ENCODE results near the gene EHHADH. TPM values are rescaled to one million over a fixed set of nuclear protein-coding genes. Genes with fewer than 3 reads are reported as not detected.

The EHHADH gene
- polyA plus RNA-seq, 1 of the 3 experiments (the other 2 are of a cell fraction): 2.5 TPM

DNA sequence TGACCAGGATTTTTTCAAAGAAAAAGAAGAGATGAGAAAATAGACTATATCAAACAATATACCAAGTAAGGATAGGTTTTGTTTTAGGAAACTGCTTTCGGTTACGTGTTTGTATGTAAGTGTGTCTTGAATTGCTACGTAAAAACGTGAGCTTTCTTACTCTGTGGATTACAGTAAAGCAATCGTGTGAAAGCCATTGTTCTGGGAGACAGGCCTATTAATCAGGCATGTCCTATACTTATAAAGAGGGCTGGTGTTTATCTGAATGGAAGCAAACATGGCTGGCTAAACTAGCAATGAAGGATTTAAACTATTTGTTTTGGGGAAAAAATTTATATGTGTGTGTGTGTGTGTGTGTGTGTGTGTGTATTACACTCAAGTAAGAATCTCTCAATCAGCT lies 2.6 kb downstream of the EHHADH start:
- POLR2A ChIA-PET: no interaction called here
- H3K36me3 ChIP-seq (replicated peaks in 1 of 2; ENCODE audit: control insufficient read depth in 1 of 2, insufficient read depth in 2 of 2, low read length in 1 of 2): peaks cover 6 to 10% of the 10 kb centered on the region in 2 experiments
- DNase-seq: no peak
- CTCF ChIA-PET: interaction anchor here (1.2 to 1.3 kb wide), 3 partner anchors 19 to 690 kb away, joined by 4 to 7 read pairs (median 7); partner anchors contain the start of gene EPHB3
- no peaks in the 10 kb centered on the region for H3K79me2 ChIP-seq (ENCODE audit: insufficient read depth)
- H3F3A ChIP-seq (replicated peaks; ENCODE audit: insufficient read depth): no peaks in the 10 kb centered on the region
- no peak overlapping the region for H2AFZ ChIP-seq (ENCODE audit: low read depth)
- no peak overlapping the region for H3K9ac ChIP-seq
- no peaks in the 10 kb centered on the region for H3K9me2 ChIP-seq
- no peak overlapping the region for H3K4me3 ChIP-seq (ENCODE audit: low read depth in 2 of 2, low read length in 1 of 2)
- no peak overlapping the region for H3K4me2 ChIP-seq
- TF ChIP-seq TCF12 (IDR thresholded peaks at IDR 0.05) (no peak), EZH2phosphoT487 (IDR thresholded peaks at IDR 0.05; ENCODE audit: borderline replicate concordance, low read depth) (no peak), FOXM1 (IDR thresholded peaks at IDR 0.05; ENCODE audit: low read depth) (no peak), ELF1 (IDR thresholded peaks at IDR 0.05) (no peak)
- TF ChIP-seq, protein P1, sequence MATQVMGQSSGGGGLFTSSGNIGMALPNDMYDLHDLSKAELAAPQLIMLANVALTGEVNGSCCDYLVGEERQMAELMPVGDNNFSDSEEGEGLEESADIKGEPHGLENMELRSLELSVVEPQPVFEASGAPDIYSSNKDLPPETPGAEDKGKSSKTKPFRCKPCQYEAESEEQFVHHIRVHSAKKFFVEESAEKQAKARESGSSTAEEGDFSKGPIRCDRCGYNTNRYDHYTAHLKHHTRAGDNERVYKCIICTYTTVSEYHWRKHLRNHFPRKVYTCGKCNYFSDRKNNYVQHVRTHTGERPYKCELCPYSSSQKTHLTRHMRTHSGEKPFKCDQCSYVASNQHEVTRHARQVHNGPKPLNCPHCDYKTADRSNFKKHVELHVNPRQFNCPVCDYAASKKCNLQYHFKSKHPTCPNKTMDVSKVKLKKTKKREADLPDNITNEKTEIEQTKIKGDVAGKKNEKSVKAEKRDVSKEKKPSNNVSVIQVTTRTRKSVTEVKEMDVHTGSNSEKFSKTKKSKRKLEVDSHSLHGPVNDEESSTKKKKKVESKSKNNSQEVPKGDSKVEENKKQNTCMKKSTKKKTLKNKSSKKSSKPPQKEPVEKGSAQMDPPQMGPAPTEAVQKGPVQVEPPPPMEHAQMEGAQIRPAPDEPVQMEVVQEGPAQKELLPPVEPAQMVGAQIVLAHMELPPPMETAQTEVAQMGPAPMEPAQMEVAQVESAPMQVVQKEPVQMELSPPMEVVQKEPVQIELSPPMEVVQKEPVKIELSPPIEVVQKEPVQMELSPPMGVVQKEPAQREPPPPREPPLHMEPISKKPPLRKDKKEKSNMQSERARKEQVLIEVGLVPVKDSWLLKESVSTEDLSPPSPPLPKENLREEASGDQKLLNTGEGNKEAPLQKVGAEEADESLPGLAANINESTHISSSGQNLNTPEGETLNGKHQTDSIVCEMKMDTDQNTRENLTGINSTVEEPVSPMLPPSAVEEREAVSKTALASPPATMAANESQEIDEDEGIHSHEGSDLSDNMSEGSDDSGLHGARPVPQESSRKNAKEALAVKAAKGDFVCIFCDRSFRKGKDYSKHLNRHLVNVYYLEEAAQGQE (IDR thresholded peaks at IDR 0.05; ENCODE audit: low read depth, low read length): no peak
- TF ChIP-seq, protein P2, sequence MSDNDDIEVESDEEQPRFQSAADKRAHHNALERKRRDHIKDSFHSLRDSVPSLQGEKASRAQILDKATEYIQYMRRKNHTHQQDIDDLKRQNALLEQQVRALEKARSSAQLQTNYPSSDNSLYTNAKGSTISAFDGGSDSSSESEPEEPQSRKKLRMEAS (IDR thresholded peaks at IDR 0.05; ENCODE audit: low read depth): no peak
- no peaks in the 10 kb centered on the region for H3K9me3 ChIP-seq
- no peaks in the 10 kb centered on the region for H4K20me1 ChIP-seq (ENCODE audit: insufficient read depth)
- H3K27ac ChIP-seq (ENCODE audit: low read depth in 2 of 2, low read length in 1 of 2): no peak overlapping the region
- WGBS (ENCODE audit: low lambda C conversion rate): 95% methylated on average over 5 of the region's 5 CpGs
- peaks cover 0 to 2% of the 10 kb centered on the region in 2 experiments; a peak in 2 of 4 replicates for H3K4me1 ChIP-seq (ENCODE audit: control insufficient read depth in 1 of 2, insufficient read depth in 2 of 2, low read depth in 1 of 2, low read length in 1 of 2)
- no peaks in the 10 kb centered on the region for H3K27me3 ChIP-seq (ENCODE audit: insufficient read depth)

DNA sequence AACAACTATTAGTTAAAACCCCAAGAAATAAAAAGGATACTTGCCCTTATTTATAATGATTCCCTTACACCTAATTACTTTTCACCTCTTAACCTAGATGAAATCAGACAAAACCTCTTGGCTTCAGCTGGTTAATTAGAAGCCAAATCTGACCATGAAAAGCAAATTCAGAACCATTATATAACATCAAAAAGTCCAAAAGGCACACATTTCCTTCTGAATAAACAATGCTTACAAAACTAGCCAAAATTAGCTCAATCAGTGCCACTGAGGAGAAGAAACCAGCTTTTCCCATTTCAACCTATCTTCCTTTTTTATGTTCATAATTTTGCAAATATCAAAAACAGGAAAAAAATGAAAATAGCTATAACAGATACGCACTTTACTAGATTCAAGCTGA lies 3.2 kb downstream of the EHHADH start:
- ChIA-PET CTCF (interaction anchor here (1.2 to 1.3 kb wide), 3 partner anchors 20 to 690 kb away, joined by 4 to 7 read pairs (median 7); partner anchors contain the start of gene EPHB3), POLR2A (no interaction called here)
- H2AFZ ChIP-seq (ENCODE audit: low read depth): no peak overlapping the region
- no peak overlapping the region for H3K4me3 ChIP-seq (ENCODE audit: low read depth in 2 of 2, low read length in 1 of 2)
- no peak for DNase-seq
- H4K20me1 ChIP-seq (ENCODE audit: insufficient read depth): no peaks in the 10 kb centered on the region
- H3K27ac ChIP-seq (ENCODE audit: low read depth in 2 of 2, low read length in 1 of 2): no peak overlapping the region
- no peaks in the 10 kb centered on the region for H3K27me3 ChIP-seq (ENCODE audit: insufficient read depth)
- H3K4me1 ChIP-seq (ENCODE audit: control insufficient read depth in 1 of 2, insufficient read depth in 2 of 2, low read depth in 1 of 2, low read length in 1 of 2): peaks cover 0 to 2% of the 10 kb centered on the region in 2 experiments; a peak in 2 of 4 replicates
- TF ChIP-seq NRF1 (IDR thresholded peaks at IDR 0.05; ENCODE audit: low read depth, low read length) (no peak), TAF1 (IDR thresholded peaks at IDR 0.05; ENCODE audit: borderline replicate concordance, low read depth, low read length) (no peak), RAD21 (IDR thresholded peaks at IDR 0.05; ENCODE audit: low read length) (no peak), RFX5 (IDR thresholded peaks at IDR 0.05; ENCODE audit: low read length) (no peak), RXRA (IDR thresholded peaks at IDR 0.05; ENCODE audit: borderline replicate concordance, low read depth) (no peak), YY1 (IDR thresholded peaks at IDR 0.05; ENCODE audit: low read depth) (no peak), FOXM1 (IDR thresholded peaks at IDR 0.05; ENCODE audit: low read depth) (no peak), MXI1 (IDR thresholded peaks at IDR 0.05; ENCODE audit: low read depth, low read length) (no peak)
- TF ChIP-seq, protein P3, sequence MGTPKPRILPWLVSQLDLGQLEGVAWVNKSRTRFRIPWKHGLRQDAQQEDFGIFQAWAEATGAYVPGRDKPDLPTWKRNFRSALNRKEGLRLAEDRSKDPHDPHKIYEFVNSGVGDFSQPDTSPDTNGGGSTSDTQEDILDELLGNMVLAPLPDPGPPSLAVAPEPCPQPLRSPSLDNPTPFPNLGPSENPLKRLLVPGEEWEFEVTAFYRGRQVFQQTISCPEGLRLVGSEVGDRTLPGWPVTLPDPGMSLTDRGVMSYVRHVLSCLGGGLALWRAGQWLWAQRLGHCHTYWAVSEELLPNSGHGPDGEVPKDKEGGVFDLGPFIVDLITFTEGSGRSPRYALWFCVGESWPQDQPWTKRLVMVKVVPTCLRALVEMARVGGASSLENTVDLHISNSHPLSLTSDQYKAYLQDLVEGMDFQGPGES (IDR thresholded peaks at IDR 0.05; ENCODE audit: low read depth, low read length): no peak
- H3K36me3 ChIP-seq (replicated peaks in 1 of 2; ENCODE audit: control insufficient read depth in 1 of 2, insufficient read depth in 2 of 2, low read length in 1 of 2): peaks cover 6 to 15% of the 10 kb centered on the region in 2 experiments
- H3K9me2 ChIP-seq: no peaks in the 10 kb centered on the region
- H3F3A ChIP-seq (replicated peaks; ENCODE audit: insufficient read depth): no peaks in the 10 kb centered on the region
- no peaks in the 10 kb centered on the region for H3K9me3 ChIP-seq
- 35% methylated on average over 1 of the region's 1 CpG for WGBS (ENCODE audit: low lambda C conversion rate)
- no peaks in the 10 kb centered on the region for H3K79me2 ChIP-seq (ENCODE audit: insufficient read depth)
- H3K9ac ChIP-seq: no peak overlapping the region
- H3K4me2 ChIP-seq: no peak overlapping the region
